ENCODE results near the gene EPB41L2. TPM values are rescaled to one million over a fixed set of nuclear protein-coding genes. Genes with fewer than 3 reads are reported as not detected.

Gene EPB41L2
- 100 to 1,000 TPM in 3 of 6 donors, 10 to 100 TPM in 3; 68.7 to 201 (median 98.2) TPM for total RNA-seq

DNA sequence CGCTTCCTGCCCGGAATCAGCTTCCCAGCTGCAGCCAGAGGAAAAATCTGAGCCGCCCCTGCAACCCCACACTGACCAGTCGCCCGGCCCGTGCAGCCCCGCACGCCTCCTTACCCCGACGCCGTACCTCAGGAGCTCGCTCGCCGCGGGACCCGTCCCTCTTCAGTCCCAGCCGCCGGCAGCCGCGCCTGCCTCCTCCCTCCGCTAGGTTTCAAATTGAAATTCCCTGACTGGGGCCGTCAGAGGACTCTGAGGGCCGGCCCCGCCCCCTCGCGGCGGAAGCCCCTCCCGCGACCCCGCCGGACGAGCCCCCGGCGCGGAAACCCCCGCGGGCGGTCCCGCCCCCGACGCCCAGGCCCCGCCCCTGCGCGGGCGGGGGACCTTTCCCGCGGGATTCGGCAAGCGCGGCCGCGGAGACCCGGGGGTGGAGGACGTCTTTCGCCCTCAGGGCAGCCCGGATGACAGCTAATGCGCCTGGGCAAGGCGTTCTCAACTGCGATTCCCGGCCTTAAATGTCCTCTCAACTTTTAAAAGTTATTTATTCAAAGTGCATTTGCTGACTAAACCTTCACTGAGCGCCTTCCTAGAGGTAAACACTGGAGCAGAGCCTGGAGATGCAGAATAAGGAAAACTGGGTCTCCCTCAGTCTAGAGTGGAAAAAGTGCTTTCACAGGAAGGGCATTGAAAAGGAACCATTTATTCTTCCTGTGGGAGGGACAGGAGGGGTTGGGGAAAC lies at the start of gene EPB41L2:
TSS of gene EPB41L2 (minus strand) at position 218 of the 736 bp plus-strand sequence. CDS start 106,760 bp downstream, outside the sequence.
- no peaks in the 10 kb centered on the region for H3K9me3 ChIP-seq
- peaks cover 5 to 22% (median 10%) of the 10 kb centered on the region in 4 donors for H3K4me1 ChIP-seq
- peak within 1 kb of the TSS; percentile 77 to 89 (median 86) for H3K27ac ChIP-seq
- H3K36me3 ChIP-seq, result no peaks in the 10 kb centered on the region
- peak in 2 of 4 donors; percentile 67 to 83 for TF ChIP-seq POLR2A (IDR thresholded peaks at IDR 0.05)
- no peak for TF ChIP-seq EP300 (IDR thresholded peaks at IDR 0.05)
- TF ChIP-seq, protein P1, sequence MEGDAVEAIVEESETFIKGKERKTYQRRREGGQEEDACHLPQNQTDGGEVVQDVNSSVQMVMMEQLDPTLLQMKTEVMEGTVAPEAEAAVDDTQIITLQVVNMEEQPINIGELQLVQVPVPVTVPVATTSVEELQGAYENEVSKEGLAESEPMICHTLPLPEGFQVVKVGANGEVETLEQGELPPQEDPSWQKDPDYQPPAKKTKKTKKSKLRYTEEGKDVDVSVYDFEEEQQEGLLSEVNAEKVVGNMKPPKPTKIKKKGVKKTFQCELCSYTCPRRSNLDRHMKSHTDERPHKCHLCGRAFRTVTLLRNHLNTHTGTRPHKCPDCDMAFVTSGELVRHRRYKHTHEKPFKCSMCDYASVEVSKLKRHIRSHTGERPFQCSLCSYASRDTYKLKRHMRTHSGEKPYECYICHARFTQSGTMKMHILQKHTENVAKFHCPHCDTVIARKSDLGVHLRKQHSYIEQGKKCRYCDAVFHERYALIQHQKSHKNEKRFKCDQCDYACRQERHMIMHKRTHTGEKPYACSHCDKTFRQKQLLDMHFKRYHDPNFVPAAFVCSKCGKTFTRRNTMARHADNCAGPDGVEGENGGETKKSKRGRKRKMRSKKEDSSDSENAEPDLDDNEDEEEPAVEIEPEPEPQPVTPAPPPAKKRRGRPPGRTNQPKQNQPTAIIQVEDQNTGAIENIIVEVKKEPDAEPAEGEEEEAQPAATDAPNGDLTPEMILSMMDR (IDR thresholded peaks at IDR 0.05), result peak; percentile 33 to 76 (median 46)
- TF ChIP-seq POLR2AphosphoS5 (IDR thresholded peaks at IDR 0.05), result peak in 1 of 2 donors; percentile 89
- DNase-seq (peak; percentile 85 to 99), ATAC-seq (ENCODE audit: low FRiP score in 2 of 2) (peak; percentile 93 to 98)
- H3K4me3 ChIP-seq, result peak within 1 kb of the TSS; percentile 89 to 100 (median 96)
- WGBS, 2 donors, result 0 to 3% methylated on average over 7 to 9 of the region's 61 CpGs
- H3K27me3 ChIP-seq, result no peaks in the 10 kb centered on the region

DNA sequence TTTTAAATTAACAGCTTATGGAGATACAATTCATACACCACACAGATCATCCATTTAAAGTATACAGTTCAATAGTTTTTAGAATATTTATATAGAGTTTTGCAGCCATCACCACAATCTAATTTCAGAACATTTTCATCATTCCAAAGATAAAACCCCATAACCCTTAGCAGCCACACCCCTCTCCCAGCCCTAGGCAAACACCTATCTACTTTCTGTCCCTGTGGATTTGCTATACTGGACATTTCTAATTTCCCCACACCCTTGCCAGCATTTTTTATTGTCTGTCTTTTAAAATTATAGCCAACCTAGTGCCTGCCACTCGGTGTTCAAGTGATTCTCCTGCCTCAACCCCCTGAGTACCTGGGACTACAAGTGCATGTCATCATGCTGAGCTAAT lies 49.2 kb upstream of the EPB41L2 start:
- 55 to 64% methylated on average over 1 of the region's 1 CpG for WGBS, 2 donors
- no peak for DNase-seq

DNA sequence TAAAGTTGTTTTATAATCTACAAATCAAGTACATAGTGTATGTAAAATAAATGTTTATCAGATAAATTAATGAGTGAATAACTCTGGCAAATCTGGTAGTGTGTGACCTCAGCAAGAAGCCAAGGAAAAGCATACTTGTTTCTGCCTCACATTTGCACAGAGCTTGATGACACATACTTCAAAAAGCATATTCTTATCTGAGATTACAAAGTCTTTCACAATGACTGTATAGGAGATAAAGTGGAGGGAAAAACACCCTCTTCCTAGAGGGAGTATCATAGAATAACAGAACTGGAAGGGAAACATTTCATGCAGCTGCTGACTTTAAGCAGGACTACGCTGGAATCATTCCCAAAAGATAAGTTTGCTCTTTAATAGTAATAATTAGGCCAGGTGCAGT lies 44.1 kb upstream of the EPB41L2 start:
- no peaks in the 10 kb centered on the region for H3K27me3 ChIP-seq
- H3K4me3 ChIP-seq, result no peak overlapping the region
- WGBS, 2 donors, result 50 to 68% methylated on average over 1 of the region's 1 CpG
- ATAC-seq (ENCODE audit: low FRiP score in 2 of 2) (peak in 1 of 2 donors; percentile 79), DNase-seq (no peak)
- H3K36me3 ChIP-seq, result no peaks in the 10 kb centered on the region
- H3K4me1 ChIP-seq, result no peaks in the 10 kb centered on the region
- no peak overlapping the region for H3K27ac ChIP-seq
- no peaks in the 10 kb centered on the region for H3K9me3 ChIP-seq
- no peak for TF ChIP-seq POLR2AphosphoS5 (IDR thresholded peaks at IDR 0.05)
- no peak for TF ChIP-seq POLR2A (IDR thresholded peaks at IDR 0.05)

More for the DNA sequence above, 49.2 kb upstream of the EPB41L2 start:
- Histone ChIP-seq H3K36me3 (no peaks in the 10 kb centered on the region), H3K27ac (no peak overlapping the region), H3K4me1 (peaks cover 0 to 6% (median 0%) of the 10 kb centered on the region in 4 donors), H3K4me3 (no peak overlapping the region), H3K9me3 (no peaks in the 10 kb centered on the region), H3K27me3 (no peaks in the 10 kb centered on the region)
- no peak for ATAC-seq (ENCODE audit: low FRiP score in 2 of 2)
- TF ChIP-seq POLR2A (IDR thresholded peaks at IDR 0.05), result no peak
- TF ChIP-seq EP300 (IDR thresholded peaks at IDR 0.05), result no peak

DNA sequence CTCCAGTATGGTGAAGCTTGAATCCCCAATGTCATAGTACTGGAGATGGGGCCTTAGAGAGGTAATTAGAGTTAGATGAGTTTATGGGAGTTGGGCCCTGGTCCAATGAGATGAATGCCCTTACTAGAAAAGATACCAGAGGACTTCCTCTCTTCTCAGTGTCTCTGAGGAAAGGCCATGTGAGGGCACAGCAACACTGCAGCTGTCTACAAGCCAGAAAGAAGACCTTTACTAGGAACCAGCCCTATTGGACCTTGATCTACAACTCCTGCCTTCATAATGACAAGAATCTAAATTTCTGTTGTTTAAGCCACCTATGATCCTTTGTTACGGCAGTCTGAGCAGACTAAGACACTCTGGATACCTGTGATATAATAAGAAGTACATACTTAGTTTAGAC lies 40.9 kb upstream of the EPB41L2 start:
- H3K4me3 ChIP-seq, result no peak overlapping the region
- H3K27me3 ChIP-seq, result no peaks in the 10 kb centered on the region
- no peaks in the 10 kb centered on the region for H3K36me3 ChIP-seq
- DNase-seq (no peak), ATAC-seq (ENCODE audit: low FRiP score in 2 of 2) (no peak)
- no peaks in the 10 kb centered on the region for H3K9me3 ChIP-seq
- no peak overlapping the region for H3K27ac ChIP-seq
- no peaks in the 10 kb centered on the region for H3K4me1 ChIP-seq
- no peak for TF ChIP-seq EP300 (IDR thresholded peaks at IDR 0.05)
- TF ChIP-seq POLR2AphosphoS5 (IDR thresholded peaks at IDR 0.05), result no peak
- TF ChIP-seq, protein P1 (IDR thresholded peaks at IDR 0.05), result no peak
- TF ChIP-seq POLR2A (IDR thresholded peaks at IDR 0.05), result no peak
- 100% methylated on average over 1 of the region's 1 CpG for WGBS, 2 donors

DNA sequence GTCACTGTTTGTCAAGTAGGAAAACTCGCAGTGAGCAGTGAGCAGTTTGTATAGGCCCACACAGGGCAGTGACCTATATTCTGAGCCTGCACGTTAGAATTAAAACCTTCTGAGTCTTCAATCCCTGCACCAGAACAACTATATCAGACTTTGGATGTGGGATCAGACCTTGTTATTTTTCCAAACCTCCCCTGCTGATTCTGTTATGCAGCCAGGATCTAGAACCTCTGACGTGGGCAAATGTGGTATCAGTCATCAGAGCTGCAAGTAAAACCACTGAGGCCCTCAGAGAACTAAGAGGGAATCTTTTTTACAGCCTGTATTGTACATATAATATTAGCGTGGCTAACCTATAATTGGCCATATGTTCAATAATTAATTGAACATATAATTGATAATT lies 40.3 kb upstream of the EPB41L2 start:
- no peak overlapping the region for H3K27ac ChIP-seq

More for the DNA sequence above, 40.3 kb upstream of the EPB41L2 start:
- DNase-seq (no peak), ATAC-seq (ENCODE audit: low FRiP score in 2 of 2) (no peak)
- 86 to 95% methylated on average over 4 of the region's 4 CpGs for WGBS, 2 donors
- H3K4me1 ChIP-seq, result no peaks in the 10 kb centered on the region
- H3K9me3 ChIP-seq, result no peaks in the 10 kb centered on the region
- no peaks in the 10 kb centered on the region for H3K36me3 ChIP-seq
- no peaks in the 10 kb centered on the region for H3K27me3 ChIP-seq
- no peak overlapping the region for H3K4me3 ChIP-seq
- TF ChIP-seq, protein P1 (IDR thresholded peaks at IDR 0.05), result no peak
- no peak for TF ChIP-seq POLR2AphosphoS5 (IDR thresholded peaks at IDR 0.05)
- no peak for TF ChIP-seq POLR2A (IDR thresholded peaks at IDR 0.05)
- no peak for TF ChIP-seq EP300 (IDR thresholded peaks at IDR 0.05)

Measured in upper lobe of left lung (tissue), 6 donors.